Jurkat, Clone E6-1 (cell line): ENCODE measurements around the gene SFMBT2.

Experiments used
- DNase-seq: peaks from one replicate; pipeline ENCODE4 v3.0.0-alpha.2; 2011; ENCODE audit warnings: low read depth, low spot score
- H3K4me3 ChIP-seq: 2 replicates; pipeline ENCODE4 v1.5.1; 2011; ENCODE audit warnings: mild to moderate bottlenecking, low read length, control low read depth, moderate library complexity

The SFMBT2 gene

GRCh38 chr10:7380704-7381241 lies 30.1 kb downstream of the SFMBT2 start:
- no peak for DNase-seq
- no peak overlapping the region for H3K4me3 ChIP-seq

GRCh38 chr10:7378602-7379403 lies 32.0 kb downstream of the SFMBT2 start:
- H3K4me3 ChIP-seq = no peak overlapping the region
- no peak for DNase-seq

GRCh38 chr10:7377614-7378248 lies 33.1 kb downstream of the SFMBT2 start:
- DNase-seq = no peak
- no peak overlapping the region for H3K4me3 ChIP-seq

DNA sequence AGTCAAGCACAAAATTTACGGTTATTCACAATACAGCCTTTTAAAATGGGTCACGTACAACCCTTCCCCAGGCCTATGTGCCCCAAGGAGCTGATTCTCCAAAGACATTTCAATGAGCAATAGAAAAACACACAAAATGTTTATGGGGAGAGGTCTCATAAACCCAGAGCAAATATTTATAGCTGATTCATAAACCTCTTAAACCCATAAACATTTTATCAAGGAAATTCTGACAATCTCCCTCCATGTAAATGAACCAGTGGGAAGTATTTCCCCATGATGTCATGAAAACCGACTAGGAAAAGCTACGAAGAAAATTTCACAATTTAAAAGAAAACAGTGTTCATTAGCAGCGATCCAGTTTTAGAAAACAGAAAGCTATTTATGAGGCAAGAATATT lies 36.0 kb downstream of the SFMBT2 start:
- DNase-seq = no peak

DNA sequence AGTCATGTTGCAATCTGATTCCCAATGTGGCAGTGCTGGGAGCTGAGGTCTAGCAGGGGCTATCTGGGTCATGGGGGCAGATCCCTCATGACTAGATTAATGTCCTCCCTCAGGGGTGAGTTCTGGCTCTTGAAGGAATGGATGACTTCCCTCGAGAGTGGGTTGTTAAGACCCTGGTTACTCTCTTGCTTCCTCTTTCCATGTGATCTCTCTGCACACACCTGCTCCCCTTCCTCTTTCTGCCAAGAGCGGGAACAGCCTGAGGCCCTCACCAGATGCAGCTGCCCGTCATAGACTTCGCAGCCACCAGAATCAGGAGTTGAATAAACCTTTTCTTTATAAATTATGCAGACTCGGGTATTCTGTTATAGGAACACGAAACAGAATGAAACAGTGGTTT lies 37.8 kb downstream of the SFMBT2 start:
- no peak overlapping the region for H3K4me3 ChIP-seq
- DNase-seq = no peak

More for the DNA sequence above, 36.0 kb downstream of the SFMBT2 start:
- H3K4me3 ChIP-seq = no peak overlapping the region

GRCh38 chr10:7372504-7372903 lies 38.3 kb downstream of the SFMBT2 start:
- DNase-seq = no peak
- no peak overlapping the region for H3K4me3 ChIP-seq

- DNase-seq = no peak
Measured at GRCh38 chr10:7370511-7370910, 40.3 kb downstream of the SFMBT2 start.

DNA sequence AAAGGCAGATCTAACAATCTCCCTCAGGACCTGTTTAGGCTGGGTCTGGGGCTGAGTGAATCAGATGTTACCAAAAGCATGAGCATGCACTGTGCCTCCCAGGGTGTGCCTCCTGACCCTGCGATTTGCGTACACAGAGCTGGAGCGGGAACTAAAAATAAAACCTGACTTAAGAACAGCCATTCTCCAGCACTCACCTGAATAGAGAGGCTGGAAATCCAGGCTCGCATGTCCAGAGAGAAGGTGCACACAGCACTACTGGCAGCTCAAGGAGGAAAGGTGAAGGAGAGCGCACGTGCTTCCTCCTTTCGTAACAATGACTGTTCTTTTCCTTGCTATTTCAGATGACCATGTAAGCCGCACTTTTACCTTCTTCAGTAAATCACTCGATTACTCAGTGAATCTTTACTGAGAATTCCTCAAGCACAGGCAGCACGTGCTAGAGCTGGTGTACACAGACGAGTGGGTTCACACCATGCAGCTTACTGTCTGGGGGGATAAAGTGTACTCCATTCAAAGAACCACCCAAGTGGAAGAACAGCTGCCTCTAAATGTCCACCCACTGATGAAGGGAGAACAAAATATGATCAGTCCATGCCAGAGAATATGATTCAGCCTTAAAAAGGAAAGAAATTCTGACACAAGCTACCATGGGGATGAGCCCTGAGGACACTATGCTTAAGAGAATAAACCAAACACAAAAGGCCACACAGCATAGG lies 45.6 kb downstream of the SFMBT2 start:
- DNase-seq = no peak

More at GRCh38 chr10:7370511-7370910, 40.3 kb downstream of the SFMBT2 start:
- H3K4me3 ChIP-seq = no peak overlapping the region

DNA sequence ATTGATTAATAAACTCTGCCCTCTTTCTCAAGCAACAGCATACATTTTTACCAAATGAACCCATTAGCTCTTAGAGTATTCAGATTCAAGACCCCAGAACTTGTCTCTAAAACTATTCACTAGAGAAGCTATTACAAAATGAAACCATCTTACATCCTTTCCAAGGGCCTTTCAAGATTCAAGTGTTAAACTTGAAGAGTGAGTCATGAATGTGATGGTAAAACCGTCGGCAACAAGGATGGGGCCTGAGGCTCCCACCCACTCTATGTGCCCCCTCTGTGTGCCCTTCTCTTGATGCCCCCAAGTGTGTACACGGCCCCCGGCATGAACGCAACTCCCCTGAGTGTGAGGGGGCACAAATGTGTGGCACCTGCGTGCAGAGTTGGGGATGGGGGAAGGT lies 46.4 kb downstream of the SFMBT2 start:
- no peak for DNase-seq
- no peak overlapping the region for H3K4me3 ChIP-seq

More for the DNA sequence above, 45.6 kb downstream of the SFMBT2 start:
- no peak overlapping the region for H3K4me3 ChIP-seq

- no peak overlapping the region for H3K4me3 ChIP-seq
Measured at GRCh38 chr10:7363700-7364099, 47.1 kb downstream of the SFMBT2 start.

DNA sequence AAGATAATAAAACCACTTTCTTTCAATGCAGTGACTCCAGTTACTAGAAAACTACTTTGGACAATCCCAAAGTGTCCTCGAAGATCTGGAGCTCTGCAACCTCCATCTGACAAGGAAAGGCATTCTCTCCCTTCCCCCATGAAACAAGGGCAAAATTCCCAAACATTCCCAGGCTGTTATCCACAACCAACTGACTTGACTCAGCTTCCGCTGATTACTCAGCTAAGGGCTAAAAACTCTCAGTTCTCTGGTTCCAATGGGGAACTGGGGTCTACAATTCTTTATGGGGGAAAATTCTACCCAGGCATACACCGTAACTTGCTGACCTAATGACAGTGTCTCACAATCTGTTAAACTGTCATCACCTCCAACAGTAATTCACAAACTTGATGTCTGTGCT lies 48.4 kb downstream of the SFMBT2 start:
- no peak overlapping the region for H3K4me3 ChIP-seq
- no peak for DNase-seq

More at GRCh38 chr10:7363700-7364099, 47.1 kb downstream of the SFMBT2 start:
- no peak for DNase-seq

GRCh38 chr10:7361316-7361715 lies 49.5 kb downstream of the SFMBT2 start:
- no peak for DNase-seq
- no peak overlapping the region for H3K4me3 ChIP-seq

DNA sequence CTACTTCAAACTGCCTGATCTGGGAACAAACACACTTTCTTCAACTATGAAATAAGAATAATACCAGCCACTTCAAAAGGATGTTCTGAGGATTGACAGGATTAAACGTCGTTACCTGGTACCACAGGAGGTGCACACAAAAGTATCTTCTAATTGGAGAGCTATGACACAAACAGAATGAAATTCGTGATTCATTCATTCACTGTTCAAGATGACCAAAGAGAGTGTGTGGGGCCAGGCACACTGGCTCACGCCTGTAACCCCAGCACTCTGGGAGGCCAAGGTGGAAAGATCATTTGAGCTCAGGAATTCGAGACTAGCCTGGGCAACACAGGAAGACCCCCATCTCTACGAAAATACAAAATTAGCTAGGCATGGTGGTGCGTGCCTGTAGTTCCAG lies 50.9 kb downstream of the SFMBT2 start:
- H3K4me3 ChIP-seq = no peak overlapping the region
- DNase-seq = no peak

DNA sequence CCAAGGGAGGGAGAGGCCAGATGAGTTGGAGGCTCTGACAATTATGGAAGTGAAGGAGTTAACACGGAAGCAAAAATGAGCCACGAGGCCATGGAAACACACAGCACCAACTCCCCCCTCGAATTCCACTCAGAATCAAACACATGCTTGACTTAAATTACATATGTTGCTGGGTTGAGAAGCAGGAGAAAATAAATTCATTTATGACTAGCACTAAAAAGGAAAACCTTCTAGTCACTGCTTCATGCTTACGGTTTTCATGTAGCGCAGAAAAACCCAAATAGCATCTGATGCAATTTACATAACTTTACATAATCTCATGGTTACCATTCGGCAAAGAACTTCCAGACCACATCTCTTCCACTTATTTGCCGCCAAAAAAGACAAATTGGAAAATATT lies 51.5 kb downstream of the SFMBT2 start:
- DNase-seq = no peak
- H3K4me3 ChIP-seq = no peak overlapping the region

DNA sequence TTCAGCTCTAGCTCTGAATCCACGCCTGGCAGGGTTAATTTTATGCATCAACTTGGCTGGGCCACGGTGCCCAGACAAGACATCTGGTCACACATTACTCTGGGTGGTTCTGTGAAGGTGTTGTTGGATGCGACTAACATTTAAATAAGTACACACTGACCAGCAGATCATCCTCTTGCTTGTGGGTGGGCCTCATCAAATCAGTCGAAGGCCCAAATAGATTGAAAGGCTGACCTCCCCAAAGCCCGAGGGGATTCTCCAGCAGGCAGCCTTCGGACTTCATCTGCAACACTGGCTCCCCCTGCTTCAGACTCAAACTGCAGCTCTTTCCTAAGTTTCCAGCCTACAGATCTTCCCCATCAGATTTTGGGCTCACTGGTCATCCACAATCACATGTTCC lies 53.6 kb downstream of the SFMBT2 start:
- H3K4me3 ChIP-seq = no peak overlapping the region
- no peak for DNase-seq

DNA sequence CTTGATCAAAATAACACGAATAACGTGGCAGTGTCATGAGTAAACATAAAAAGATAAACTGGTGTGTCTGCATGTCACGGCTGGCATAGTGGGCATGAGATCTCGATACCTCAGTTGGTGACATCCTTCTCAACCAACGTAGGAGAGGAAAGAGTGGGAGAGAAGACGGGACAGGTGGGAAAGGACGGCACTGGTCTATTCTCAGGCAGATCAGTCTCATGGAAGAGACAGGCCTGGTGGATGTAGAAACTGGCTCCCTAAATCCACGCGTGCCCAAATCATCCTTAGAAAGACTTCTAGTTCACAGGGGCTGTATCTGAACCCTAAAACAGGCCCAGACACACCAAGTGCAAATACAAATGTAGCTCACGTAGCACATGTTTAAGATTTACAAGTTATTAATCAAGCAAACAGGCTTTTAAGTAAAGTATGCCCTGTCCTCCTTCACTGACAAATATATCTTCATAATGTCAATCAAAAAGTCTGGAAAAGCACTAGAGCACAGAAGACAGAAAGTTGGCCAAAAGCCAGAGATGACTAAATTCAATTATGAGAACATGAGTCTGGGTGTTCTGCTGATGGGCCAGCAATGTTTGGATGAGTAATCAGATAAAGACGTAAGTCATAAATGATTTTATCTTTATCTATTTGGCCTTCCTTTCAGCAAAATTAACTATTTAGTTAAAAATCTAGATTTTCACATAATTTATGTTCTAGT lies 56.3 kb downstream of the SFMBT2 start:
- no peak for DNase-seq
- H3K4me3 ChIP-seq = no peak overlapping the region

- DNase-seq = no peak
- H3K4me3 ChIP-seq = no peak overlapping the region
Measured at GRCh38 chr10:7351894-7352293, 58.9 kb downstream of the SFMBT2 start.

- H3K4me3 ChIP-seq = no peak overlapping the region
Measured at GRCh38 chr10:7350541-7351195, 60.2 kb downstream of the SFMBT2 start.

GRCh38 chr10:7345717-7346116 lies 65.1 kb downstream of the SFMBT2 start:
- DNase-seq = no peak
- no peak overlapping the region for H3K4me3 ChIP-seq

More at GRCh38 chr10:7350541-7351195, 60.2 kb downstream of the SFMBT2 start:
- no peak for DNase-seq
